Transverse colon (tissue), 4 donors: ENCODE data around the gene ERBB3. TPM values are rescaled to one million over a fixed set of nuclear protein-coding genes. Genes with fewer than 3 reads are reported as not detected.
A peak's percentile ranks its signal among the peaks of the same experiment; 100 is the strongest.
"Not testable (repeated sequence)": the region's sequence is repeated elsewhere in the genome, so short reads cannot be mapped to it uniquely, and the experiment has no call there.

ENCODE experiments used
- DNase-seq: peaks from one replicate; pipeline ENCODE4 v3.0.0-alpha.2; 2019
- H3K27ac ChIP-seq, 4 donors: fragments of 200-600 bp; sonication (generic); 2 replicates each; pipeline ENCODE4 v1.5.1; 2016 to 2018; ENCODE audit warnings: inconsistent platforms in 4 of 4
- H3K27me3 ChIP-seq: fragments of 200-600 bp; sonication (generic); 2 replicates; pipeline ENCODE4 v1.5.1; 2017; ENCODE audit warnings: inconsistent platforms
- H3K36me3 ChIP-seq, 4 donors: fragments of 200-600 bp; sonication (generic); 2 replicates each; pipeline ENCODE4 v1.5.1; 2017 to 2019; ENCODE audit warnings: inconsistent platforms in 4 of 4
- H3K4me1 ChIP-seq, 4 donors: fragments of 200-600 bp; sonication (generic); 2 replicates each; pipeline ENCODE4 v1.5.1; 2017 to 2020; ENCODE audit warnings: inconsistent platforms in 4 of 4
- H3K4me3 ChIP-seq, 4 donors: fragments of 200-600 bp; sonication (generic); 1 replicate in 1 of 4; 2 replicates in 3 of 4; pipeline versions ENCODE4 v1.5.1 to v1.6.1; 2017 to 2019; ENCODE audit warnings: inconsistent platforms in 4 of 4
- H3K9me3 ChIP-seq, 2 donors: fragments of 200-600 bp; sonication (generic); 2 replicates each; pipeline ENCODE4 v1.5.1; 2017 to 2019; ENCODE audit warnings: inconsistent platforms in 2 of 2
- EP300 ChIP-seq: sonication (generic); formaldehyde crosslinking; IDR thresholded peaks from one replicate; pipeline ENCODE4 v1.6.1; 2017; ENCODE audit warnings: antibody characterized with exemption, low read depth
- POLR2A ChIP-seq: fragments of 450-650 bp; IDR thresholded peaks from one replicate; pipeline ENCODE4 v1.6.1; 2016; ENCODE audit warnings: antibody characterized with exemption, mild to moderate bottlenecking, moderate library complexity
- POLR2AphosphoS5 ChIP-seq, 3 donors: sonication (generic); formaldehyde crosslinking; IDR thresholded peaks; one replicate each; pipeline ENCODE4 v1.6.1; 2016; ENCODE audit warnings: antibody characterized with exemption in 3 of 3
- WGBS, 2 donors: methylation state at CpG; one replicate each; pipeline ENCODE4 v1.1.5; 2018; ENCODE audit warnings: low coverage in 1 of 2; 5-methylcytosine and 5-hydroxymethylcytosine counted together
- in situ Hi-C, 4 donors: fragments of 200-750 bp; cut with MboI; loops; one replicate each; pipeline versions ENCODE4 v1.15.0 to v1.15.1; 2017; ENCODE audit warnings: low sequenced_read_pairs in 3 of 4, low pct_ligation_motif_present in 1 of 4, low pct_unique_long_range_greater_than_20kb in 1 of 4
- intact Hi-C: fragments of 100-400 bp; cut with DNase I; formaldehyde crosslinking; loops from one replicate; pipeline ENCODE4 v1.15.1; 2023; ENCODE audit warnings: low total_unique reads
- total RNA-seq, 4 donors: library from RNA; depleted of rRNA; stranded (reverse); fragments of >200 nt; gene quantifications; one replicate each; pipeline ENCODE4 v1.1.0, GENCODE V29; 2016
- TF ChIP-seq, protein P1 (sequence below), 5 experiments: fragments of 200-600 bp in 3 of 5; fragments of 450-650 bp in 2 of 5; sonication (generic) in 3 of 5; IDR thresholded peaks; 1 replicate in 2 of 5; 2 replicates in 3 of 5; pipeline ENCODE4 v1.5.1; 2016 to 2017; ENCODE audit warnings: antibody characterized with exemption in 5 of 5, inconsistent platforms in 3 of 5, mild to moderate bottlenecking in 2 of 5, moderate library complexity in 1 of 5

Gene ERBB3
- total RNA-seq, 4 donors from 2014 or later = 270 to 634 (median 340) TPM

DNA sequence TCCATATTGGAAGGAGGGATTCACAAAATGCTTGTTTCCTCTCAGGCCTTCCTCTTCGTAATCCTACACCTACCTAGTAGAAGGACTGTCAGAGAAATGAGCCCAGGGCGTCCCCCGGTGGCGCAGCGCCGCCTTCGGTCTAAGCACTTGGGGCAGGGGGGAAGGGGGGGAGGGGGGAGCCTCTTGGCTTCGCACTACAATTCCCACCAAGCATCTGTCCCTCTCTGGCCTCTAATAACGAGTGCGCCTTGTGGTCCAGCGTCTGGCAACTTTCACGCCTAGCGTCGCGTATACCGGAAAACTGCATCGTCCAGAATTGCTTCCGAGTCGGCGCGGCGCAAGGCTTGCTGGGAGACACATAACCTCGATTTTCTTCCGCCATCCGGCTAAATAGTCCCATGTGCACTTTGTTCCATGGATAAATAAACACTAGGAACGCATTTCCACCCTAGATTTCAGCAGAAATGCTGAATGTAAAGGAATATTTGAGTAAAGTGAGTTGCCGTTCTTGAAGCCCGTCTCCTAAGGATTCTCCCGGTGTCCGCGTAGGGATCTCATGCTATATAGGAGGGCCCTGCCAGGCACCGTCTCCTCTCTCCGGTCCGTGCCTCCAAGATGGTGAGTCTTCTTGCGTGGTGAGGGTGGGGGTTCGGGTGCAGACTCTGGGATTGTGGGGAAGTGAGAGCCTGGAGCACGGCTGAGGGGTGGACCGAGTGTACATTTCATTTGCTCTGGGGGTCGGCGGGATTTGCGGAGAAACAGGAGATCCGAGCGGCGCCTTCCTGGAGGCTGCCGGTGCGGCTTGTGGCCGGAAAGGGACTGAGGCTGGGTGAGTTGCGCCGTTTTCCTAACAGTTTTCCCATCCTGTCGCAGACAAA, 38.2 kb upstream of the ERBB3 start, which contains the start of gene RPS26:
RPS26 (plus strand) TSS at position 367 of the 878 bp plus-strand sequence; CDS start at position 616, 249 bp downstream.
- peaks cover 0 to 21% (median 9%) of the 10 kb centered on the region in 4 donors for H3K36me3 ChIP-seq
- intact Hi-C loops (loop anchor here (5.0 kb wide), 1 partner anchor 34 kb away; no protein-coding TSS in a partner anchor), in situ Hi-C loops (loop anchor here in 2 of 4 donors (10.0 kb wide), 2 partner anchors 47 to 73 kb away; partner anchors contain the start of genes RPL41 (in 1 of the 2), SUOX (in 1 of the 2) and ZC3H10 (in 1 of the 2))
- H3K27me3 ChIP-seq = no peaks in the 10 kb centered on the region
- H3K4me1 ChIP-seq = peaks cover 11 to 24% (median 20%) of the 10 kb centered on the region in 4 donors
- TF ChIP-seq EP300 (no peak), POLR2A (peak; percentile 99), POLR2AphosphoS5 (IDR thresholded peaks at IDR 0.05) (peak; percentile 93 to 100 (median 99))
- TF ChIP-seq, protein P1, sequence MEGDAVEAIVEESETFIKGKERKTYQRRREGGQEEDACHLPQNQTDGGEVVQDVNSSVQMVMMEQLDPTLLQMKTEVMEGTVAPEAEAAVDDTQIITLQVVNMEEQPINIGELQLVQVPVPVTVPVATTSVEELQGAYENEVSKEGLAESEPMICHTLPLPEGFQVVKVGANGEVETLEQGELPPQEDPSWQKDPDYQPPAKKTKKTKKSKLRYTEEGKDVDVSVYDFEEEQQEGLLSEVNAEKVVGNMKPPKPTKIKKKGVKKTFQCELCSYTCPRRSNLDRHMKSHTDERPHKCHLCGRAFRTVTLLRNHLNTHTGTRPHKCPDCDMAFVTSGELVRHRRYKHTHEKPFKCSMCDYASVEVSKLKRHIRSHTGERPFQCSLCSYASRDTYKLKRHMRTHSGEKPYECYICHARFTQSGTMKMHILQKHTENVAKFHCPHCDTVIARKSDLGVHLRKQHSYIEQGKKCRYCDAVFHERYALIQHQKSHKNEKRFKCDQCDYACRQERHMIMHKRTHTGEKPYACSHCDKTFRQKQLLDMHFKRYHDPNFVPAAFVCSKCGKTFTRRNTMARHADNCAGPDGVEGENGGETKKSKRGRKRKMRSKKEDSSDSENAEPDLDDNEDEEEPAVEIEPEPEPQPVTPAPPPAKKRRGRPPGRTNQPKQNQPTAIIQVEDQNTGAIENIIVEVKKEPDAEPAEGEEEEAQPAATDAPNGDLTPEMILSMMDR (IDR thresholded peaks at IDR 0.05) = peak in 4 of 5 experiments; percentile 7 to 62 (median 36)
- H3K27ac ChIP-seq = peak within 1 kb of the TSS; percentile 90 to 93 (median 90)
- peak; percentile 96 for DNase-seq
- peak within 1 kb of the TSS; percentile 51 to 80 (median 68) for H3K4me3 ChIP-seq
- WGBS, 2 donors = 0 to 1% methylated on average over 1 to 50 of the region's 50 CpGs
- H3K9me3 ChIP-seq = no peaks in the 10 kb centered on the region

DNA sequence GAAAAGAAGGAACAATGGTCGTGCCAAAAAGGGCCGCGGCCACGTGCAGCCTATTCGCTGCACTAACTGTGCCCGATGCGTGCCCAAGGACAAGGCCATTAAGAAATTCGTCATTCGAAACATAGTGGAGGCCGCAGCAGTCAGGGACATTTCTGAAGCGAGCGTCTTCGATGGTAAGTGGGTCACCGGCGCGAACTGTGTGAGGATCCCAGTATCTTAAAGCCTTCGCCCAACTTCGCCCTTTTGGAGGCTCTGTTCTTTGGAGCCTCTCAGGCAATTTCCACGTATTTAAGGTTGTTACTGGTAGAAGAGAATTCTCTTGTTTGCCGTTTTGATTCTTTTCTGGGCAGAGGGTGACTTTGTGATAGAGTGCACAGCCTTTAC, 37.5 kb upstream of the ERBB3 start:
- DNase-seq, H3K9me3 ChIP-seq, H3K27me3 ChIP-seq: not testable (repeated sequence)
- Histone ChIP-seq H3K27ac (peak overlapping the region; percentile 90 to 93 (median 90)), H3K36me3 (peaks cover 0 to 21% (median 9%) of the 10 kb centered on the region in 4 donors), H3K4me1 (peaks cover 11 to 29% (median 20%) of the 10 kb centered on the region in 4 donors), H3K4me3 (peak overlapping the region; percentile 51 to 80 (median 68))
- in situ Hi-C loops = loop anchor here in 2 of 4 donors (10.0 kb wide), 2 partner anchors 48 to 72 kb away; partner anchors contain the start of genes RPL41 (in 1 of the 2), SUOX (in 1 of the 2) and ZC3H10 (in 1 of the 2)
- WGBS, 2 donors = 0 to 1% methylated on average over 3 to 20 of the region's 20 CpGs
- intact Hi-C loops = loop anchor here (5.0 kb wide), 1 partner anchor 35 kb away; no protein-coding TSS in a partner anchor

DNA sequence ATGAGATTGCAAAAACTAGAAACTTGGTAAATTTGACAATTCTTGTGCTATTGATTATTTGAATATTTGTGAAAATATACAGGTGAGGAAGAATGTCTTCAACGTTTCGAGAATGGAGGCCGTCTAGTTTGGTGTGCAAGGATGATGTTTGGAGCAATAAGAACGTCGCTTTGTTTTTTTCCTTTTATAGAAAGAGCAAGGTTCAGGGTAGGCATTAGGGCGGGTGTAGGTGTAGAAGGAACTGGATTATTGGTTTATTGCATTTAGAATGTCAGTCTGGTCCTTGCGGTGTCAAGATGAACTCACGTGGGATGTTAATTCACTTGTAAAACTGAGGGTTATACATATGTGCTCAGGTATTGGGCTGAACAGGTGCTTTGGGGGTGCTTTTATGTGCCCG, 37.1 kb upstream of the ERBB3 start:
- peak overlapping the region; percentile 90 to 93 (median 90) for H3K27ac ChIP-seq
- DNase-seq = peak; percentile 24
- H3K9me3 ChIP-seq = no peaks in the 10 kb centered on the region
- peaks cover 11 to 30% (median 20%) of the 10 kb centered on the region in 4 donors for H3K4me1 ChIP-seq
- in situ Hi-C loops = loop anchor here in 2 of 4 donors (10.0 kb wide), 2 partner anchors 48 to 72 kb away; partner anchors contain the start of genes RPL41 (in 1 of the 2), SUOX (in 1 of the 2) and ZC3H10 (in 1 of the 2)
- peaks cover 0 to 21% (median 9%) of the 10 kb centered on the region in 4 donors for H3K36me3 ChIP-seq
- TF ChIP-seq EP300 (no peak), POLR2AphosphoS5 (IDR thresholded peaks at IDR 0.05) (peak in 2 of 3 donors; percentile 84 to 88), POLR2A (peak; percentile 79)
- TF ChIP-seq, protein P1 (IDR thresholded peaks at IDR 0.05) = peak in 1 of 5 experiments; percentile 28
- intact Hi-C loops = loop anchor here (5.0 kb wide), 1 partner anchor 36 kb away; no protein-coding TSS in a partner anchor
- H3K4me3 ChIP-seq = peak overlapping the region; percentile 51 to 80 (median 68)
- no peaks in the 10 kb centered on the region for H3K27me3 ChIP-seq
- WGBS, 2 donors = 19 to 25% methylated on average over 8 to 9 of the region's 9 CpGs

DNA sequence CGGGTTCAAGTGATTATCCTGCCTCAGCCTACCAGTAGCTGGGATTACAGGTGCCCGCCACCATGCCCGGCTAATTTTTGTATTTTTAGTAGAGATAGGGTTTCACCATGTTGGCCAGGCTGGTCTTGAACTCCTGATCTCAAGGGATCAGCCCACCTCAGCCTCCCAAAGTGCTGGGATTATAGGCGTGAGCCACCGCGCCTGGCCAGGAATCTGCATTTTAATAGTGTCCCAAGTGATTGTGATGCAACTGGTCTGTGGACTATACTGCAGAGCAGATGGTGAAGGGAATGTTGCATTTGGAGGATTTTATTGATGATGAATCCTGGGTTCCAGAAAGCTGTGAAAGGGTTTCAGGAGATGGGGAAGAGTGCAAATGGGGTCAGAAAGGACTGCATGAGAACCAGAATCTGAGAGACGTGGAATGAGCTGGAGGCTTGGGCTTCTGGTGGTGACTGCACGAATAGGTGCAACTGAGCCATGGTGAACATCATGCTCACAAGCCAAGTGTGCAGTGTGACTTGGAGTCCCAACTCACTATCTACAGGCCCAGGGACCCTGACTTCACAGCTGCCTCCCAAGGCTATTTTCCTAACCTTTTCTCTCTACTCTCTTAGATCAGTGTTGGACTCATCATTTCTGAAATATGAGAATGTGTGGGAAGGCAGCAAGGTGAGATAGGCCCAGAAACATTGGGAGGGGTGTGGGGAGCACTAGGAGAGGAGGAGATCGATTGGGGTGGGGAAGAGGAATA, 33.8 kb upstream of the ERBB3 start:
- no peak for TF ChIP-seq POLR2AphosphoS5 (IDR thresholded peaks at IDR 0.05)
- TF ChIP-seq, protein P1 (IDR thresholded peaks at IDR 0.05) = no peak
- TF ChIP-seq EP300 = no peak
- Histone ChIP-seq H3K9me3 (no peaks in the 10 kb centered on the region), H3K27ac (peak overlapping the region in 2 of 4 donors; percentile 46 to 47), H3K27me3 (no peaks in the 10 kb centered on the region), H3K36me3 (peaks cover 0 to 21% (median 9%) of the 10 kb centered on the region in 4 donors), H3K4me3 (no peak overlapping the region), H3K4me1 (peaks cover 11 to 25% (median 15%) of the 10 kb centered on the region in 4 donors)
- 92% methylated on average over 9 of the region's 9 CpGs; no CpG with 5 or more reads in 1 of the 2 donors for WGBS, 2 donors
- intact Hi-C loops (no loop called here), in situ Hi-C loops (loop anchor here in 2 of 4 donors (10.0 kb wide), 2 partner anchors 51 to 69 kb away; partner anchors contain the start of genes RPL41 (in 1 of the 2), SUOX (in 1 of the 2) and ZC3H10 (in 1 of the 2))
- no peak for DNase-seq
